ENCODE measurements around the gene IGFLR1.

- TF ChIP-seq CTCF (conservative IDR thresholded peaks at IDR 0.05 in 1 of 2, IDR thresholded peaks at IDR 0.05 in 1 of 2; ENCODE audit: extremely low read depth in 1 of 2, insufficient read depth in 1 of 2, low read depth in 1 of 2, low read length in 2 of 2): peak in 1 of 2 donors; percentile 7
- TF ChIP-seq EZH2 (IDR thresholded peaks at IDR 0.05; ENCODE audit: borderline replicate concordance, low read length): no peak
Measured at GRCh38 chr19:35748106-35749020, 6.1 kb upstream of the IGFLR1 start, which contains the start of gene LIN37.

Measured in mammary epithelial cell (primary cell).